HepG2 (cell line): ENCODE measurements around the gene COL9A2. TPM values are rescaled to one million over a fixed set of nuclear protein-coding genes. Genes with fewer than 3 reads are reported as not detected.

Experiments used
- ATAC-seq: fragments of 200-7000 bp; cut with Tn5 transposase; 3 replicates; pipeline ENCODE4 v1.9.1; 2020; ENCODE audit warnings: mild to moderate bottlenecking, moderate library complexity
- BruUV-seq: library from RNA; stranded (reverse); fragments of 400-500 nt; replicated peaks from 2 replicates; lab custom pipeline; 2021; lab: Mats Ljungman, UMichigan
- CTCF ChIA-PET: fragments of 300-600 bp; formaldehyde crosslinking; extraction: SDS; loops from one replicate; lab custom pipeline; 2021; ENCODE audit warnings: low total read pairs, inconsistent platforms, low intra/inter-chr PET ratio; lab: Yijun Ruan, JAX
- POLR2A ChIA-PET: fragments of 350-600 bp; sonication (Branson Sonifier 250); formaldehyde crosslinking; loops from one replicate; lab custom pipeline; 2020; ENCODE audit warnings: antibody characterized with exemption, inconsistent platforms; lab: Yijun Ruan, JAX
- DNase-seq: peaks from one replicate; pipeline ENCODE4 v3.0.0-alpha.2; 2015; ENCODE audit warnings: low spot score
- FAIRE-seq: peaks from 3 replicates; lab custom pipeline; 2011; peaks lifted over from hg19 to GRCh38; lab: Jason Lieb, UNC
- H2AFZ ChIP-seq: one replicate; pipeline ENCODE4 v1.6.1; 2011; ENCODE audit warnings: low read length, inconsistent platforms
- H3K27ac ChIP-seq: fragments of 300-600 bp; 3 replicates; pipeline ENCODE4 v1.8.0; 2011; ENCODE audit warnings: mixed run types, mild to moderate bottlenecking, mixed read lengths, low read length, inconsistent platforms; ENCODE audit not compliant: insufficient read depth; ENCODE audit errors: extremely low read length
- H3K27me3 ChIP-seq, 2 experiments: fragments of 200-600 bp in 1 of 2; 2 replicates in 1 of 2; 3 replicates in 1 of 2; pipeline versions ENCODE4 v1.6.0 to v1.8.0; 2011; ENCODE audit warnings: low read length in 2 of 2, mild to moderate bottlenecking in 2 of 2, moderate library complexity in 2 of 2, inconsistent platforms in 1 of 2; ENCODE audit not compliant: insufficient read depth in 2 of 2, control insufficient read depth in 1 of 2
- H3K36me3 ChIP-seq, 2 experiments: fragments of 200-600 bp in 1 of 2; replicated peaks in 1 of 2; 2 replicates in 1 of 2; 3 replicates in 1 of 2; pipeline versions ENCODE4 v1.5.1 to v1.8.0; 2011; ENCODE audit warnings: low read length in 2 of 2, inconsistent platforms in 1 of 2; ENCODE audit not compliant: insufficient read depth in 2 of 2, control insufficient read depth in 1 of 2
- H3K4me1 ChIP-seq: 2 replicates; pipeline ENCODE4 v1.5.1; 2012; ENCODE audit warnings: low read length, inconsistent platforms; ENCODE audit not compliant: insufficient read depth
- H3K4me2 ChIP-seq: 2 replicates; pipeline ENCODE4 v1.6.0; 2011; ENCODE audit warnings: low read depth, low read length, inconsistent platforms
- H3K4me3 ChIP-seq, 3 experiments: fragments of 200-600 bp in 1 of 3; sonication (generic), shearing (Covaris generic) in 1 of 3; replicated peaks in 1 of 3; 2 replicates each; pipeline ENCODE4 v1.5.1; 2011 to 2016; ENCODE audit warnings: low read length in 3 of 3, inconsistent platforms in 2 of 3, low read depth in 2 of 3, mild to moderate bottlenecking in 2 of 3, control low read depth in 1 of 3, mixed read lengths in 1 of 3; ENCODE audit not compliant: insufficient read depth in 1 of 3
- H3K79me2 ChIP-seq: one replicate; pipeline ENCODE4 v1.6.1; 2011; ENCODE audit warnings: low read length, inconsistent platforms; ENCODE audit not compliant: insufficient read depth
- H3K9ac ChIP-seq: 2 replicates; pipeline ENCODE4 v1.6.0; 2011; ENCODE audit warnings: mild to moderate bottlenecking, low read depth, low read length, inconsistent platforms; ENCODE audit not compliant: insufficient read depth
- H3K9me3 ChIP-seq: 2 replicates; pipeline ENCODE4 v1.5.1; 2012; ENCODE audit warnings: mild to moderate bottlenecking, low read length
- H4K20me1 ChIP-seq: 2 replicates; pipeline ENCODE4 v1.6.0; 2011; ENCODE audit warnings: inconsistent platforms, mild to moderate bottlenecking, low read length, moderate library complexity; ENCODE audit not compliant: insufficient read depth
- ATF1 ChIP-seq: IDR thresholded peaks from 2 replicates; pipeline ENCODE4 v1.6.1; 2016; ENCODE audit warnings: mild to moderate bottlenecking, control low read depth
- CBX2 ChIP-seq, 2 experiments: fragments of 200-600 bp in 1 of 2; sonication (generic); formaldehyde crosslinking in 1 of 2; IDR thresholded peaks; 2 replicates each; pipeline versions ENCODE4 v1.7.0 to v1.8.1; 2018 to 2022; ENCODE audit warnings: low read depth in 2 of 2, low read length in 1 of 2, mild to moderate bottlenecking in 1 of 2, missing genetic modification reagents in 1 of 2
- HMGA1 ChIP-seq: sonication (generic); formaldehyde crosslinking; conservative IDR thresholded peaks from 2 replicates; pipeline ENCODE4 v1.4.0; 2020; ENCODE audit warnings: missing genetic modification reagents
- MED8 ChIP-seq: sonication (generic); formaldehyde crosslinking; IDR thresholded peaks from 2 replicates; pipeline ENCODE4 v1.8.1; 2023; ENCODE audit warnings: mild to moderate bottlenecking, missing genetic modification reagents; ENCODE audit not compliant: insufficient replicate concordance
- NFYC ChIP-seq: IDR thresholded peaks from 2 replicates; pipeline ENCODE4 v1.6.1; 2016; ENCODE audit warnings: missing genetic modification reagents, missing compliant biosample characterization
- PCBP2 ChIP-seq: fragments of 200-400 bp; formaldehyde crosslinking; optimal IDR thresholded peaks from 2 replicates; pipeline ENCODE3; 2018; ENCODE audit warnings: low read length, low read depth; ENCODE audit not compliant: poor library complexity, severe bottlenecking
- REPIN1 ChIP-seq: sonication (generic); formaldehyde crosslinking; IDR thresholded peaks from 2 replicates; pipeline ENCODE4 v1.8.0; 2022; ENCODE audit warnings: missing genetic modification reagents, low read depth, mild to moderate bottlenecking, borderline replicate concordance
- ZFP82 ChIP-seq: sonication (generic); formaldehyde crosslinking; IDR thresholded peaks from 2 replicates; pipeline ENCODE4 v1.5.1; 2020; ENCODE audit warnings: mild to moderate bottlenecking, missing genetic modification reagents, borderline replicate concordance
- ZNF256 ChIP-seq: sonication (generic); formaldehyde crosslinking; conservative IDR thresholded peaks from 2 replicates; pipeline ENCODE4 v1.4.0; 2020; ENCODE audit warnings: missing genetic modification reagents
- ZNF333 ChIP-seq: sonication (generic); formaldehyde crosslinking; IDR thresholded peaks from 2 replicates; pipeline ENCODE4 v1.4.0; 2020; ENCODE audit warnings: mild to moderate bottlenecking, missing genetic modification reagents, borderline replicate concordance
- ZNF543 ChIP-seq: sonication (generic); formaldehyde crosslinking; IDR thresholded peaks from 2 replicates; pipeline ENCODE4 v1.4.0; 2020; ENCODE audit warnings: mild to moderate bottlenecking, missing genetic modification reagents
- ZNF747 ChIP-seq: sonication (generic); formaldehyde crosslinking; IDR thresholded peaks from 2 replicates; pipeline ENCODE4 v1.8.1; 2023; ENCODE audit warnings: missing genetic modification reagents, mild to moderate bottlenecking, borderline replicate concordance
- WGBS: methylation state at CpG from one replicate; pipeline ENCODE4 v1.1.6; 2017; ENCODE audit warnings: low lambda C conversion rate; 5-methylcytosine and 5-hydroxymethylcytosine counted together
- in situ Hi-C: cut with HindIII; loops from 2 replicates; pipeline ENCODE4 v1.10.0; 2017; ENCODE audit warnings: low pct_unique_long_range_greater_than_20kb; ENCODE audit not compliant: extremely low pct_ligation_motif_present
- intact Hi-C: fragments of 100-400 bp; cut with micrococcal nuclease; formaldehyde crosslinking; loops from one replicate; pipeline ENCODE4 v1.10.0; 2022; ENCODE audit not compliant: unreplicated experiment
- polyA plus RNA-seq, 8 experiments: library from polyadenylated mRNA; depleted of rRNA in 3 of 8; stranded (reverse) in 7 of 8; unstranded in 1 of 8; fragments of >200 nt; fragmentation: Illumina TruSeq in 4 of 8; extraction: Trizol in 4 of 8; gene quantifications; 2 replicates each; pipeline versions ENCODE4 v1.2.1 to v1.2.3, GENCODE V29; 2011 to 2016; ENCODE audit warnings: low read depth in 4 of 8, missing spikeins in 1 of 8, mixed read lengths in 1 of 8; ENCODE audit not compliant: insufficient read depth in 1 of 8
- total RNA-seq, 5 experiments: library from RNA; depleted of rRNA; stranded (reverse); fragments of >200 nt; fragmentation: Illumina TruSeq; extraction: Trizol; gene quantifications; 2 replicates each; pipeline ENCODE4 v1.2.3, GENCODE V29; 2016; ENCODE audit warnings: low read depth in 1 of 5
- TF ChIP-seq, protein P1 (sequence below): IDR thresholded peaks from 2 replicates; pipeline ENCODE4 v1.6.1; 2018; ENCODE audit warnings: missing genetic modification reagents, mild to moderate bottlenecking, missing compliant biosample characterization
- TF ChIP-seq, protein P2 (sequence below): sonication (generic); formaldehyde crosslinking; IDR thresholded peaks from 2 replicates; pipeline ENCODE4 v1.4.0; 2020; ENCODE audit warnings: mild to moderate bottlenecking, missing genetic modification reagents
- TF ChIP-seq, protein P3 (sequence below): IDR thresholded peaks from 2 replicates; pipeline ENCODE4 v1.6.1; 2016; ENCODE audit warnings: low read depth
- TF ChIP-seq, protein P4 (sequence below): sonication (generic); formaldehyde crosslinking; conservative IDR thresholded peaks from 2 replicates; pipeline ENCODE4 v1.4.0; 2020; ENCODE audit warnings: missing genetic modification reagents
- TF ChIP-seq, protein P5 (sequence below): sonication (generic); formaldehyde crosslinking; IDR thresholded peaks from 2 replicates; pipeline ENCODE4 v1.4.0; 2020; ENCODE audit warnings: missing genetic modification reagents

Gene COL9A2
- total and polyA plus RNA-seq, 2 of the 13 experiments (the other 11 are each of a cell fraction or from before 2014, with no cell fraction given) = 20.2 to 26.9 TPM

DNA sequence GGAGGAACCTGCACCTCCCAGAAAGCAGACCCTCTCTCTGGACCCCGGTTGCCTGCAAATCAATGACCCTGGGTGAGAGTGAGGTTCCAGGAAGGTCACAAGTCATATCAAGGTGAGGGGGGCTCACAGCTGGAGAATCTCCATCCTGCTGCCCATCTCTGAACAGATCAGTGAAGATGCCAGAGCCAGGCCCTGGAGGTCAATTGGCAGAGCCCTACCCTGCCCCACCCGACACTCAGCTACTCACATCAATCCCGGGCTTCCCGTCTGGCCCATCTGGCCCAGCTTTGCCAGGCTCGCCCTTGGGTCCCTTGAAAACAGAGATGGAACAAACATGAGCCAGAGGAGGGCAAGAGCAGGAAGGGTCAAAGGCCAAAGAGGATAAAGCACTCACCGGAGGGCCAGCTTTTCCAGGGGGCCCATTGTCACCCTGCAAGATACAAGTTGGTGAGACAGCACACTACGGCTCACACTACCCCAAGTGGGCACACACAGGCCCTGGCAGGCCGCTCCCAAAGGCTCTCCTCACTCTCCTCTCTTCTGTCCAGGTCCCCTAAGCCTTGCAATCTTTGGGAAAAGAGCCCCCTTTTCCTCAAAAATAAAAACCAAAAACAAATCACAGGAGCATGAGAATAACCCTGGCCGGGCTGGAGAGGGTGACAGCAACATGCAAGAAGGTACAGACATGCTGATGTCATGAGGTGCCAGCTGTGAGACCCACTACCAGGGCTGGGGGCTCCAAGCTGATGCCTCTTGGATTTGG lies 2.9 kb downstream of the COL9A2 start:
- no peak; the same call in 2 of the 3 replicates for ATAC-seq
- ChIA-PET POLR2A (interaction anchor here (0.7 to 4.6 kb wide), 15 partner anchors 9 to 158 kb away, joined by 3 to 23 read pairs (median 4); partner anchors contain the start of genes SMAP2, TMCO2, ZFP69B and ZMPSTE24), CTCF (interaction anchor here (1.5 kb wide), 1 partner anchor 91 kb away, joined by 5 read pairs; no protein-coding TSS in a partner anchor)
- Histone ChIP-seq H3K79me2 (no peaks in the 10 kb centered on the region), H3K9me3 (no peaks in the 10 kb centered on the region), H3K27me3 (peaks cover 0 to 7% of the 10 kb centered on the region in 2 experiments; a peak in 1 of 5 replicates), H3K27ac (peak overlapping the region; percentile 82), H3K4me1 (peaks cover 47% of the 10 kb centered on the region), H4K20me1 (no peaks in the 10 kb centered on the region), H2AFZ (no peak overlapping the region), H3K4me2 (peak overlapping the region; percentile 96), H3K9ac (peak overlapping the region; percentile 74), H3K36me3 (no peaks in the 10 kb centered on the region; a peak in 1 of 5 replicates), H3K4me3 (peak overlapping the region; percentile 58 to 93 (median 64); a peak in 5 of 6 replicates)
- in situ Hi-C loops (no loop called here), intact Hi-C loops (loop anchor here (10.0 kb wide), 1 partner anchor 59 kb away; the partner anchor contains the start of gene ZMPSTE24)
- no peak for FAIRE-seq
- no TSS peak for BruUV-seq
- DNase-seq = peak; percentile 30
- WGBS = 17% methylated on average over 5 of the region's 9 CpGs
- TF ChIP-seq ZNF543 (CRISPR knock-in tag) (no peak), ATF1 (no peak), ZNF747 (no peak), HMGA1 (CRISPR knock-in tag) (no peak), ZFP82 (CRISPR knock-in tag) (0 out of 2 replicates have a peak, but pooled peaks have one; percentile 1), ZNF333 (CRISPR knock-in tag) (no peak), PCBP2 (no peak), ZNF256 (no peak), NFYC (CRISPR knock-in tag) (no peak), CBX2 (IDR thresholded peaks at IDR 0.05; ENCODE audit: low read depth, low read length) (no peak), CBX2 (CRISPR knock-in tag; IDR thresholded peaks at IDR 0.05; ENCODE audit: low read depth) (no peak), MED8 (no peak), REPIN1 (no peak)
- TF ChIP-seq, protein P1, sequence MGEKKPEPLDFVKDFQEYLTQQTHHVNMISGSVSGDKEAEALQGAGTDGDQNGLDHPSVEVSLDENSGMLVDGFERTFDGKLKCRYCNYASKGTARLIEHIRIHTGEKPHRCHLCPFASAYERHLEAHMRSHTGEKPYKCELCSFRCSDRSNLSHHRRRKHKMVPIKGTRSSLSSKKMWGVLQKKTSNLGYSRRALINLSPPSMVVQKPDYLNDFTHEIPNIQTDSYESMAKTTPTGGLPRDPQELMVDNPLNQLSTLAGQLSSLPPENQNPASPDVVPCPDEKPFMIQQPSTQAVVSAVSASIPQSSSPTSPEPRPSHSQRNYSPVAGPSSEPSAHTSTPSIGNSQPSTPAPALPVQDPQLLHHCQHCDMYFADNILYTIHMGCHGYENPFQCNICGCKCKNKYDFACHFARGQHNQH (CRISPR knock-in tag) = no peak
- TF ChIP-seq, protein P2, sequence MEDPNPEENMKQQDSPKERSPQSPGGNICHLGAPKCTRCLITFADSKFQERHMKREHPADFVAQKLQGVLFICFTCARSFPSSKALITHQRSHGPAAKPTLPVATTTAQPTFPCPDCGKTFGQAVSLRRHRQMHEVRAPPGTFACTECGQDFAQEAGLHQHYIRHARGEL (CRISPR knock-in tag) = no peak
- TF ChIP-seq, protein P3, sequence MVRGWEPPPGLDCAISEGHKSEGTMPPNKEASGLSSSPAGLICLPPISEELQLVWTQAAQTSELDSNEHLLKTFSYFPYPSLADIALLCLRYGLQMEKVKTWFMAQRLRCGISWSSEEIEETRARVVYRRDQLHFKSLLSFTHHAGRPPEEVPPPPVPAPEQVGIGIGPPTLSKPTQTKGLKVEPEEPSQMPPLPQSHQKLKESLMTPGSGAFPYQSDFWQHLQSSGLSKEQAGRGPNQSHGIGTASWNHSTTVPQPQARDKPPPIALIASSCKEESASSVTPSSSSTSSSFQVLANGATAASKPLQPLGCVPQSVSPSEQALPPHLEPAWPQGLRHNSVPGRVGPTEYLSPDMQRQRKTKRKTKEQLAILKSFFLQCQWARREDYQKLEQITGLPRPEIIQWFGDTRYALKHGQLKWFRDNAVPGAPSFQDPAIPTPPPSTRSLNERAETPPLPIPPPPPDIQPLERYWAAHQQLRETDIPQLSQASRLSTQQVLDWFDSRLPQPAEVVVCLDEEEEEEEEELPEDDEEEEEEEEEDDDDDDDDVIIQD (CRISPR knock-in tag) = no peak
- TF ChIP-seq, protein P4, sequence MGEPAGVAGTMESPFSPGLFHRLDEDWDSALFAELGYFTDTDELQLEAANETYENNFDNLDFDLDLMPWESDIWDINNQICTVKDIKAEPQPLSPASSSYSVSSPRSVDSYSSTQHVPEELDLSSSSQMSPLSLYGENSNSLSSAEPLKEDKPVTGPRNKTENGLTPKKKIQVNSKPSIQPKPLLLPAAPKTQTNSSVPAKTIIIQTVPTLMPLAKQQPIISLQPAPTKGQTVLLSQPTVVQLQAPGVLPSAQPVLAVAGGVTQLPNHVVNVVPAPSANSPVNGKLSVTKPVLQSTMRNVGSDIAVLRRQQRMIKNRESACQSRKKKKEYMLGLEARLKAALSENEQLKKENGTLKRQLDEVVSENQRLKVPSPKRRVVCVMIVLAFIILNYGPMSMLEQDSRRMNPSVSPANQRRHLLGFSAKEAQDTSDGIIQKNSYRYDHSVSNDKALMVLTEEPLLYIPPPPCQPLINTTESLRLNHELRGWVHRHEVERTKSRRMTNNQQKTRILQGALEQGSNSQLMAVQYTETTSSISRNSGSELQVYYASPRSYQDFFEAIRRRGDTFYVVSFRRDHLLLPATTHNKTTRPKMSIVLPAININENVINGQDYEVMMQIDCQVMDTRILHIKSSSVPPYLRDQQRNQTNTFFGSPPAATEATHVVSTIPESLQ (CRISPR knock-in tag) = no peak
- TF ChIP-seq, protein P5, sequence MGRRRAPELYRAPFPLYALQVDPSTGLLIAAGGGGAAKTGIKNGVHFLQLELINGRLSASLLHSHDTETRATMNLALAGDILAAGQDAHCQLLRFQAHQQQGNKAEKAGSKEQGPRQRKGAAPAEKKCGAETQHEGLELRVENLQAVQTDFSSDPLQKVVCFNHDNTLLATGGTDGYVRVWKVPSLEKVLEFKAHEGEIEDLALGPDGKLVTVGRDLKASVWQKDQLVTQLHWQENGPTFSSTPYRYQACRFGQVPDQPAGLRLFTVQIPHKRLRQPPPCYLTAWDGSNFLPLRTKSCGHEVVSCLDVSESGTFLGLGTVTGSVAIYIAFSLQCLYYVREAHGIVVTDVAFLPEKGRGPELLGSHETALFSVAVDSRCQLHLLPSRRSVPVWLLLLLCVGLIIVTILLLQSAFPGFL = no peak
